Astrocyte (in vitro differentiated cells and primary cell): ENCODE data around the gene SNRPF. TPM values are rescaled to one million over a fixed set of nuclear protein-coding genes. Genes with fewer than 3 reads are reported as not detected.

Experiments
- DNase-seq: peaks from one replicate; pipeline ENCODE4 v3.0.0-alpha.2; 2010; ENCODE audit warnings: low read depth
- FAIRE-seq: peaks from 2 replicates; lab custom pipeline; 2011; peaks lifted over from hg19 to GRCh38; lab: Jason Lieb, UNC
- H2AFZ ChIP-seq: 2 replicates; pipeline ENCODE4 v1.6.0; 2012; ENCODE audit warnings: low read depth, low read length, inconsistent platforms
- H3K27ac ChIP-seq: 2 replicates; pipeline ENCODE4 v1.5.1; 2011; ENCODE audit warnings: low read depth, low read length, inconsistent platforms
- H3K27me3 ChIP-seq: 2 replicates; pipeline ENCODE4 v1.6.0; 2011; ENCODE audit warnings: low read length, inconsistent platforms; ENCODE audit not compliant: insufficient read depth
- H3K36me3 ChIP-seq: 2 replicates; pipeline ENCODE4 v1.5.1; 2011; ENCODE audit warnings: low read length, inconsistent platforms; ENCODE audit not compliant: insufficient read depth
- H3K4me1 ChIP-seq: 2 replicates; pipeline ENCODE4 v1.5.1; 2011; ENCODE audit warnings: low read length, inconsistent platforms; ENCODE audit not compliant: insufficient read depth
- H3K4me2 ChIP-seq: 2 replicates; pipeline ENCODE4 v1.6.0; 2012; ENCODE audit warnings: low read length, inconsistent platforms
- H3K4me3 ChIP-seq: 2 replicates; pipeline ENCODE4 v1.5.1; 2011; ENCODE audit warnings: low read depth, mild to moderate bottlenecking, low read length, inconsistent platforms; ENCODE audit not compliant: insufficient read depth
- H3K79me2 ChIP-seq: 2 replicates; pipeline ENCODE4 v1.6.0; 2012; ENCODE audit warnings: mild to moderate bottlenecking, low read length, inconsistent platforms; ENCODE audit not compliant: insufficient read depth
- H3K9ac ChIP-seq: 2 replicates; pipeline ENCODE4 v1.6.0; 2012; ENCODE audit warnings: mild to moderate bottlenecking, low read length, inconsistent platforms
- H3K9me3 ChIP-seq: 2 replicates; pipeline ENCODE4 v1.5.1; 2012; ENCODE audit warnings: low read depth, mild to moderate bottlenecking, low read length, inconsistent platforms; ENCODE audit not compliant: insufficient read depth
- H4K20me1 ChIP-seq: 2 replicates; pipeline ENCODE4 v1.6.0; 2012; ENCODE audit warnings: low read length, inconsistent platforms; ENCODE audit not compliant: insufficient read depth
- H3K27ac Mint-ChIP-seq: one replicate; pipeline ENCODE4 v1.8.0; 2021; ENCODE audit warnings: mild to moderate bottlenecking, mixed read lengths; ENCODE audit not compliant: unreplicated experiment
- H3K27me3 Mint-ChIP-seq: one replicate; pipeline ENCODE4 v1.8.0; 2021; ENCODE audit warnings: low read depth, mixed read lengths; ENCODE audit not compliant: unreplicated experiment
- H3K36me3 Mint-ChIP-seq: one replicate; pipeline ENCODE4 v1.8.0; 2021; ENCODE audit warnings: low read depth, mixed read lengths; ENCODE audit not compliant: unreplicated experiment
- H3K4me1 Mint-ChIP-seq: one replicate; pipeline ENCODE4 v1.8.0; 2021; ENCODE audit warnings: low read depth, mixed read lengths; ENCODE audit not compliant: unreplicated experiment
- H3K4me3 Mint-ChIP-seq: one replicate; pipeline ENCODE4 v1.8.0; 2021; ENCODE audit warnings: mild to moderate bottlenecking, moderate library complexity, mixed read lengths; ENCODE audit not compliant: unreplicated experiment
- H3K9me3 Mint-ChIP-seq: one replicate; pipeline ENCODE4 v1.8.0; 2021; ENCODE audit warnings: mild to moderate bottlenecking, mixed read lengths; ENCODE audit not compliant: unreplicated experiment
- EZH2 ChIP-seq: IDR thresholded peaks from 2 replicates; pipeline ENCODE4 v1.6.1; 2012; ENCODE audit warnings: mild to moderate bottlenecking, low read length, inconsistent platforms; ENCODE audit not compliant: insufficient read depth
- total RNA-seq: library from RNA; stranded (reverse); gene quantifications from 2 replicates; pipeline ENCODE4 v1.2.1, GENCODE V29; 2021
- TF ChIP-seq, protein P1 (sequence below): IDR thresholded peaks from 2 replicates; pipeline ENCODE4 v1.5.1; 2011; ENCODE audit warnings: low read depth, mild to moderate bottlenecking, inconsistent platforms, low read length, moderate library complexity; ENCODE audit not compliant: insufficient read depth

Gene SNRPF
- total RNA-seq, 1 donor from 2014 or later = 24.9 TPM

DNA sequence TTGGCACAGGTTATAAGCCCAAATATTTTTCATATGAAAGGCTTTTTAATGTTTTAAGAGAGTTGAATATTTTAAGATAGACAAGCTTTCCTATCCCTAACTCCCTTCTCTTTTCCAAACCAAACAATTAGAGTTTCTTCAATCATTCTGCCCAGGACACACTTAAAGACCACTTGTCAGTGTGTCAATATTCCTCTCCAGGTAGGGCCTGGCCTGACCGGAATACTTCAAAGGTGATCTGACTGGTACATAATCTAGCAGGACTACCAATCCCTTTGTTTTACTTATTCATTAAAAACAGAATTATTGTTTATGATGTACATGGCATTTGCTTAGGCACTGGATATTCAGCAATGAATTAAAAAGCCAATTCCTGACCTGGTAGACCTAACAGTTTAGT lies 24.2 kb upstream of the SNRPF start:
- H3K4me1 Mint-ChIP-seq = no peaks in the 10 kb centered on the region
- TF ChIP-seq EZH2 = no peak
- TF ChIP-seq, protein P1, sequence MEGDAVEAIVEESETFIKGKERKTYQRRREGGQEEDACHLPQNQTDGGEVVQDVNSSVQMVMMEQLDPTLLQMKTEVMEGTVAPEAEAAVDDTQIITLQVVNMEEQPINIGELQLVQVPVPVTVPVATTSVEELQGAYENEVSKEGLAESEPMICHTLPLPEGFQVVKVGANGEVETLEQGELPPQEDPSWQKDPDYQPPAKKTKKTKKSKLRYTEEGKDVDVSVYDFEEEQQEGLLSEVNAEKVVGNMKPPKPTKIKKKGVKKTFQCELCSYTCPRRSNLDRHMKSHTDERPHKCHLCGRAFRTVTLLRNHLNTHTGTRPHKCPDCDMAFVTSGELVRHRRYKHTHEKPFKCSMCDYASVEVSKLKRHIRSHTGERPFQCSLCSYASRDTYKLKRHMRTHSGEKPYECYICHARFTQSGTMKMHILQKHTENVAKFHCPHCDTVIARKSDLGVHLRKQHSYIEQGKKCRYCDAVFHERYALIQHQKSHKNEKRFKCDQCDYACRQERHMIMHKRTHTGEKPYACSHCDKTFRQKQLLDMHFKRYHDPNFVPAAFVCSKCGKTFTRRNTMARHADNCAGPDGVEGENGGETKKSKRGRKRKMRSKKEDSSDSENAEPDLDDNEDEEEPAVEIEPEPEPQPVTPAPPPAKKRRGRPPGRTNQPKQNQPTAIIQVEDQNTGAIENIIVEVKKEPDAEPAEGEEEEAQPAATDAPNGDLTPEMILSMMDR = no peak
- Histone ChIP-seq H2AFZ (no peak overlapping the region), H3K9me3 (no peaks in the 10 kb centered on the region), H3K36me3 (no peaks in the 10 kb centered on the region), H3K4me1 (peaks cover 16% of the 10 kb centered on the region), H3K4me3 (no peak overlapping the region), H3K79me2 (no peaks in the 10 kb centered on the region), H3K27me3 (no peaks in the 10 kb centered on the region), H4K20me1 (no peaks in the 10 kb centered on the region), H3K27ac (no peak overlapping the region), H3K9ac (no peak overlapping the region), H3K4me2 (no peak overlapping the region)
- no peaks in the 10 kb centered on the region for H3K36me3 Mint-ChIP-seq
- no peak for DNase-seq
- H3K27ac Mint-ChIP-seq = no peak overlapping the region
- H3K4me3 Mint-ChIP-seq = no peak overlapping the region
- H3K9me3 Mint-ChIP-seq = no peaks in the 10 kb centered on the region
- peaks cover 16% of the 10 kb centered on the region for H3K27me3 Mint-ChIP-seq
- no peak for FAIRE-seq

DNA sequence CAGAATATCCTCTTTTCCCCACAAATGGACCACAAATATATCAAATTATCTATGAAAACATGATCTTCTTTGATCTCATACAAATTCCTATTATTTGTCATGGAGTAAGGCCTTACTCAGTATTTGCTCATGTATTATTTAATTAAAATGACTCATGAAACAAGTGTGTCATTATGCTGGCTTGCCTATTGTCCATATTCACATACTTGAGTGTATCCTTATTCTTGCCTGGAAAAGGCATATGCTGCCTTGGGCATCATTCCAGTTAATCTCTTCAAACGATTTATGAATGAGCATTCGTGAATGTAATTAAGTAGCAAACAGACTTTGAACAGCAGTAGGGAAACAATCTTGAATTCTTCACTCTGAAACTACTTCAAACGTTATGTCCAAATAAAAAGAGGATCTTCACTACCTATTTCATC lies 22.6 kb upstream of the SNRPF start:
- Mint-ChIP-seq H3K27me3 (peaks cover 16% of the 10 kb centered on the region), H3K9me3 (no peaks in the 10 kb centered on the region), H3K4me3 (no peak overlapping the region), H3K36me3 (no peaks in the 10 kb centered on the region), H3K27ac (no peak overlapping the region), H3K4me1 (no peaks in the 10 kb centered on the region)
- TF ChIP-seq EZH2 = no peak
- TF ChIP-seq, protein P1 = no peak
- peaks cover 16% of the 10 kb centered on the region for H3K4me1 ChIP-seq
- peak overlapping the region; percentile 56 for H3K9ac ChIP-seq
- no peaks in the 10 kb centered on the region for H3K79me2 ChIP-seq
- peak overlapping the region; percentile 60 for H3K27ac ChIP-seq
- H3K9me3 ChIP-seq = no peaks in the 10 kb centered on the region
- H3K4me2 ChIP-seq = peak overlapping the region; percentile 79
- H4K20me1 ChIP-seq = no peaks in the 10 kb centered on the region
- H2AFZ ChIP-seq = no peak overlapping the region
- no peaks in the 10 kb centered on the region for H3K27me3 ChIP-seq
- peak overlapping the region; percentile 17 for H3K4me3 ChIP-seq
- no peaks in the 10 kb centered on the region for H3K36me3 ChIP-seq
- no peak for FAIRE-seq
- peak; percentile 83 for DNase-seq

DNA sequence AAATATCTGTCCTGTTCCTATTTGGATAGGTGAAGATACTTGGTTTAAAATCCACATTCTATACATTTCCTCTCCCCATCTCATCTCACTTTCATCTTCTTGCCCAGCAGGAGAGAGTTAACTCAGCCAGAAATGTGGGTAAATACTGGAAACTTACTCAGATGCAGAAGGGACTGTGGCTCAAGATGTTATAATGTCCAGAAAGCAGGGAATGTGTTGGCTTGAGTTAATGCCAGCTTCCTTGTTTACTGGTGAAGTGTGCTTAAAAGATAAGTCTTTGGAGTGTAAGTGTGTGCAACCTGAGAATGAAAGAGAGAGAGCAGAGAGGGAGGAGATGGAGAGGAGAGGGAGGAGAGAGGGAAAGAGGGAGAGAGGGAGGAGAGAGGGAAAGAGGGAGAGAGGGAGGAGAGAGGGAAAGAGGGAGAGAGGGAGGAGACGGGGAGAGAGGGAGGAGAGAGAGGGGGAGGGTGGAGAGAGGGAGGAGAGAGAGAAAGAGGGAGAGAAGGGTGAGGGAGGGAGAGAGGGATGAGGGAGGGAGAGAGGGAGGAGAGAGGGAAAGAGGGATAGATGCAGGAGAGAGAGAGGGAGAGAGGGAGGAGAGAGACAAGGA lies 22.0 kb upstream of the SNRPF start:
- no peak for FAIRE-seq
- peak overlapping the region; percentile 81 for H2AFZ ChIP-seq

More for the DNA sequence above, 22.0 kb upstream of the SNRPF start:
- Mint-ChIP-seq H3K4me3 (no peak overlapping the region), H3K27ac (no peak overlapping the region), H3K36me3 (no peaks in the 10 kb centered on the region), H3K27me3 (peaks cover 16% of the 10 kb centered on the region), H3K9me3 (no peaks in the 10 kb centered on the region), H3K4me1 (no peaks in the 10 kb centered on the region)
- H3K36me3 ChIP-seq = no peaks in the 10 kb centered on the region
- H3K4me2 ChIP-seq = peak overlapping the region; percentile 79
- no peaks in the 10 kb centered on the region for H3K27me3 ChIP-seq
- no peak for TF ChIP-seq EZH2
- TF ChIP-seq, protein P1 = no peak
- H4K20me1 ChIP-seq = no peaks in the 10 kb centered on the region
- DNase-seq = peak; percentile 61
- peak overlapping the region; percentile 56 for H3K9ac ChIP-seq
- peaks cover 16% of the 10 kb centered on the region for H3K4me1 ChIP-seq
- no peaks in the 10 kb centered on the region for H3K9me3 ChIP-seq
- H3K4me3 ChIP-seq = peak overlapping the region; percentile 17
- H3K79me2 ChIP-seq = no peaks in the 10 kb centered on the region
- H3K27ac ChIP-seq = peak overlapping the region; percentile 60
